HG02623 (cell line): ENCODE results near the gene KRTAP15-1.

Experiments
- ATAC-seq: cut with Tn5 transposase; IDR thresholded peaks from one replicate; pipeline ENCODE4 v1.9.1; 2021; ENCODE audit warnings: moderate library complexity; ENCODE audit not compliant: unreplicated experiment

KRTAP15-1 gene

GRCh38 chr21:30486180-30486579 is 46.1 kb downstream of the KRTAP15-1 start:
- no peak for ATAC-seq

DNA sequence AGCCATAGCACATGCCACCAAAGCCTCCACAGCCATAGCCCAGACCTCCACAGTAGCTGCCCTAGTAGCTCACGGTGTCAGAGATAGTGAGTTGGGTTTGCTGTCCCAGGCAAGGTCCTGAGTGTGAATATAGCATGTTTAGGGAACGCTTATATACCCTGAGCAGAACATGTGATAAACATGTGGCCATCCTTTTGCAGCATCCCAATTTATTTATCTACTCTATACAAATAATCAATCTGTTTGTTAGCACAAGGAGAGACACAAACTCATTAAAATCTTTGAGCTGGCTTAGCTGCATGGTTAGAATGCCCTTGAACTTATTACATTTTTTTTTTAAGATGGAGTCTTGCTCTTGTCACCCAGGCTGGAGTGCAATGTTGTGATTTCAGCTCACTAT is 47.3 kb downstream of the KRTAP15-1 start, which contains the start of gene KRTAP19-2:
Gene KRTAP19-2 (minus strand): TSS at position 101 of the 400 bp plus-strand sequence. CDS start 88 bp downstream, at position 13.
- no peak for ATAC-seq
